ENCODE data around the gene UVRAG. TPM values are rescaled to one million over a fixed set of nuclear protein-coding genes. Genes with fewer than 3 reads are reported as not detected.

Gene UVRAG
- total RNA-seq, 6 donors from 2014 or later: 23.3 to 72.3 (median 28.5) TPM

GRCh38 chr11:75789521-75789920 is 25.5 kb upstream of the UVRAG start:
- DNase-seq (no peak), ATAC-seq (ENCODE audit: low FRiP score in 2 of 2) (no peak)
- no peak overlapping the region for H3K4me3 ChIP-seq
- no peak overlapping the region for H3K27ac ChIP-seq
- H3K4me1 ChIP-seq: no peaks in the 10 kb centered on the region
- H3K9me3 ChIP-seq: no peaks in the 10 kb centered on the region
- 90 to 97% methylated on average over 3 of the region's 3 CpGs for WGBS, 2 donors
- TF ChIP-seq POLR2A (IDR thresholded peaks at IDR 0.05) (no peak), EP300 (IDR thresholded peaks at IDR 0.05) (no peak), CTCF (IDR thresholded peaks at IDR 0.05) (no peak), POLR2AphosphoS5 (IDR thresholded peaks at IDR 0.05) (no peak)
- H3K27me3 ChIP-seq: no peaks in the 10 kb centered on the region
- no peaks in the 10 kb centered on the region for H3K36me3 ChIP-seq

- Histone ChIP-seq H3K9me3 (no peaks in the 10 kb centered on the region), H3K27me3 (no peaks in the 10 kb centered on the region), H3K4me3 (no peak overlapping the region), H3K4me1 (no peaks in the 10 kb centered on the region), H3K36me3 (no peaks in the 10 kb centered on the region), H3K27ac (no peak overlapping the region)
- 79 to 94% methylated on average over 2 of the region's 2 CpGs for WGBS, 2 donors
- ATAC-seq (ENCODE audit: low FRiP score in 2 of 2): no peak
- no peak for TF ChIP-seq CTCF (IDR thresholded peaks at IDR 0.05)
- no peak for TF ChIP-seq POLR2AphosphoS5 (IDR thresholded peaks at IDR 0.05)
- no peak for TF ChIP-seq EP300 (IDR thresholded peaks at IDR 0.05)
- no peak for TF ChIP-seq POLR2A (IDR thresholded peaks at IDR 0.05)
- no peak for DNase-seq
These were observed 24.0 kb upstream of the UVRAG start for GRCh38 chr11:75790986-75791385.

- no peak for ATAC-seq (ENCODE audit: low FRiP score in 2 of 2)
- no peak for TF ChIP-seq POLR2AphosphoS5 (IDR thresholded peaks at IDR 0.05)
These were observed 22.8 kb upstream of the UVRAG start for GRCh38 chr11:75792127-75792731.

GRCh38 chr11:75792997-75793800 is 21.8 kb upstream of the UVRAG start:
- no peak overlapping the region for H3K4me3 ChIP-seq

More at GRCh38 chr11:75792127-75792731, 22.8 kb upstream of the UVRAG start:
- no peak for DNase-seq
- H3K9me3 ChIP-seq: no peaks in the 10 kb centered on the region
- H3K27me3 ChIP-seq: no peaks in the 10 kb centered on the region
- H3K27ac ChIP-seq: no peak overlapping the region
- WGBS, 2 donors: 92 to 93% methylated on average over 3 to 6 of the region's 6 CpGs
- no peaks in the 10 kb centered on the region for H3K4me1 ChIP-seq
- H3K4me3 ChIP-seq: no peak overlapping the region
- H3K36me3 ChIP-seq: no peaks in the 10 kb centered on the region

More at GRCh38 chr11:75792997-75793800, 21.8 kb upstream of the UVRAG start:
- TF ChIP-seq CTCF (IDR thresholded peaks at IDR 0.05) (no peak), EP300 (IDR thresholded peaks at IDR 0.05) (no peak), POLR2AphosphoS5 (IDR thresholded peaks at IDR 0.05) (no peak), POLR2A (IDR thresholded peaks at IDR 0.05) (no peak)
- H3K27me3 ChIP-seq: no peaks in the 10 kb centered on the region
- no peaks in the 10 kb centered on the region for H3K4me1 ChIP-seq
- H3K27ac ChIP-seq: no peak overlapping the region
- ATAC-seq (ENCODE audit: low FRiP score in 2 of 2) (no peak), DNase-seq (peak in 1 of 2 donors; percentile 12)
- no peaks in the 10 kb centered on the region for H3K36me3 ChIP-seq
- no peaks in the 10 kb centered on the region for H3K9me3 ChIP-seq
- WGBS, 2 donors: 81 to 85% methylated on average over 8 to 12 of the region's 12 CpGs

Data from upper lobe of left lung (tissue), 6 donors.